ENCODE measurements around the gene SORBS1. TPM values are rescaled to one million over a fixed set of nuclear protein-coding genes. Genes with fewer than 3 reads are reported as not detected.

The SORBS1 gene
- total RNA-seq, 1 donor from 2014 or later: 697 TPM

DNA sequence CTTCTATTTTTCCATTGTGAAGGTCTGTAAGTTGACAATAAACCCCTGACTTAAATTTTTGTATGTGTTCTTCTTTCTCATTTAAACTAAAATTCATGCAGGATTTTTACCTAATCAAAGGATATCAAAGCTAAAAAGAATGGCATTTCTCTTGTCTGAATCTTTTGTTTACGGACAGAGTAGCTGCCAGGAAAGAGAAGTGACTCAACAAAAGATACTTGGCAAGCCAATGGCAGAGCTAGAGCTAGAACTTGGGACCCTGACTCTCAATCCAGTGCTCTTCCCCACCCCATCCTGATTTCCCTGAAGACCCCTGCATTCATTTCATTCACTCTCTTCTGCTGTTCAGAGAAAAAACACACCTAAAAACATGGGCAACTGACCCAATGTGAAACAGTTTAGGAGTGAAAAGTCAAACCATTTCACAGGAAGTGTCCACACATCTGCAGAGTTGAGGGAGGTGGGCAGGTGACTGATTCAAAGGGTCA, 230.2 kb downstream of the SORBS1 start:
- DNase-seq: no peak
- intact Hi-C loops (cut with DNase I): no loop called here
- no peak for ATAC-seq (ENCODE audit: poor library complexity)

DNA sequence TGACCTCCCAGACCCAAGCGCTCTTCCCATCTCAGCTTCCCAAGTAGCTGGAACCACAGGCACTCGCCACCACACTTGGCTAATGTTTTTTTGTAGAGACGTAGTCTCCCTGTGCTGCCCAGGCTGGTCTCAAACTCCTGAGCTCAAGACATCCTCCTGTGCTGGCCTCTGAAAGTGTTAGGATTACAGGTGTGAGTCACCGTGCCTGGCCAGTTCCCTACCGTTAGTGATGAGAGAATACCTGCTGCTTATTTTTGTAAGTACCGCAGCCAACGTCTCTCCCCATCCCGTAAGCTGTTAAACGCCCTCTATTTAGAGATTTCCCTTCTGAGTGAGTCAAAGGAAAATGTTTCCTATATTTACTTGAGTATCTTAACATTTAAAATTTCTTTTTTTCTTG, 231.9 kb downstream of the SORBS1 start:
- intact Hi-C loops (cut with DNase I): no loop called here
- DNase-seq: no peak
- no peak for ATAC-seq (ENCODE audit: poor library complexity)

DNA sequence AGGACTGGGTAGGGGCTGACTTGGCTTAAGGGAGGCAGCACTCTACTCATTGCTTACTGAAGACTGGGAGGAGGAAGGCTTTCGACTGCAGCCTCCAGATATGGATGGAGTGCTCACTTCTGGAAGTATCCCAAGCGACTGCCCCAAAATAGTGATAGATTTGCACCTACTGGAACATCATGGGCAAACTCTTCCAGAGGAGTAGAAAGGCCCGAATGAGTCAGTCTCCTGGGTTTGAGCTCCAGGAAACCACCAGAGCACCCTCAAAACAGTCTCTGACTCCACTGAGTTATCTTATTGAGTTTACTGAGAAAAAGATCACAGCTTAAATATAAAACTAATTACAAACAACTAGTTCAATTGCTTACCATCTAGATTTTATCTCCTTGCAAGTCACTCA, 233.2 kb downstream of the SORBS1 start:
- intact Hi-C loops (cut with DNase I): no loop called here
- no peak for ATAC-seq (ENCODE audit: poor library complexity)
- no peak for DNase-seq

DNA sequence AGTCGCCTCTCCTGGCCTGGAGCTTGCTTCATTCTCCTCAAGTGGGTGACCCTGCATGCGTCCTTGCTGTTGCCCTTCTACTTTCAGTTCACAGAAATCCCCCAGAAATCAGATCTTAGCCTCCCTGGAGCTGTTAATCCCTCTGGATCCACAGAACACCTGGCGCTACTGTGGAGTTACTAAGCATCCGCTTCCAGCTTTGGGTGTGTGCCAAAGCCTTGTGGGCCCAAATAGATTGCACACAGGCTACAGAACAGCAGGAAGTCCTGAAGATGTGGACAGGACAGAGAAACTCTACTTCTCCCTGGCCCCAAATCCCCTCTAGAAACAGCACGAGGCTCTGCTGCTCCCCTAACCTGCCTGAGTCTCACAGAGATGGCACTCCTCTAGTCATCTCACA, 233.8 kb downstream of the SORBS1 start:
- ATAC-seq (ENCODE audit: poor library complexity): peak; percentile 61
- peak; percentile 75 for DNase-seq
- intact Hi-C loops (cut with DNase I): no loop called here

GRCh38 chr10:95326396-95326795, 234.8 kb downstream of the SORBS1 start:
- intact Hi-C loops (cut with DNase I): no loop called here
- DNase-seq (no peak), ATAC-seq (ENCODE audit: poor library complexity) (no peak)

GRCh38 chr10:95325863-95326262, 235.3 kb downstream of the SORBS1 start:
- intact Hi-C loops (cut with DNase I): no loop called here

DNA sequence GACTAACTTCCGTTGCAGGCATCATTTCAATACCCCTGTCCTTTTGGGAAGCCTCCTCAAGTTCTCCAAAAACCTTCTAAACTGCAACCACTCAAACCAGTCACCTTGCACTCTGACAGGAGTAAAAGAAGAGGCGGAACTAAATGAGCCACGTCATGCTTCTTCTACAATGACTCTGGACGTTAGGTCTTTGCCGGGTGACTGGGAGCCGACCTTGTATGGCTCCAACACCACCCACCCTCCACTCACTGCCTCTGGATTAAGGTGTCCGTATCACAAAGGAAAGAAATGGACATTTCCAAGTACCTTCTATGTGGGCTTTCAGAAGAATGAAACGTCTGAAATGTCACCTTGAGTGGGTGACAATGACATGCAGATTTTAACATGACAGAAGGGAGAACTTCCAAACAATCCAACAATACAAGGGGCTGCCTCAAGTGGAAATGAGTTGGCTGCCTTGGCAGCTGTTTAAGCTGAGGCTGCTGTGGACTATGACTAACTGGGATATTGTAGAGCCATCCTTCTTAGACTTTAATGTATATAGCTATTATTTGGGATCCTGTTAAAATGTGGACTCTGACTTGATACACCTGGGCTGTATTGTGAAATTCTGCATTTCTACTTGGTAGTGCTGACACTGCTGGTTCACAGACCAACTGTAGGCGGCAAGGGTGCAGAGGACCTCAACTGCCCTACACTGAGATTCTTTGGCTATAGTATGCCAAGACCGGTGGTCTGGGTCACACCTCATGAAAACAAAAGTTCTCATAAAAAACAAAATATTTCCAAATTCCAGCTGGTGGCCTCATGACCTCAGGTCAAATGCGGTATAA, 236.5 kb downstream of the SORBS1 start:
- peak; percentile 45 for ATAC-seq (ENCODE audit: poor library complexity)
- intact Hi-C loops (cut with DNase I): no loop called here
- no peak for DNase-seq

More at GRCh38 chr10:95325863-95326262, 235.3 kb downstream of the SORBS1 start:
- ATAC-seq (ENCODE audit: poor library complexity): no peak
- DNase-seq: no peak

- intact Hi-C loops (cut with DNase I): no loop called here
- ATAC-seq (ENCODE audit: poor library complexity): no peak
- no peak for DNase-seq
Observed at GRCh38 chr10:95321554-95322301, 239.4 kb downstream of the SORBS1 start.

DNA sequence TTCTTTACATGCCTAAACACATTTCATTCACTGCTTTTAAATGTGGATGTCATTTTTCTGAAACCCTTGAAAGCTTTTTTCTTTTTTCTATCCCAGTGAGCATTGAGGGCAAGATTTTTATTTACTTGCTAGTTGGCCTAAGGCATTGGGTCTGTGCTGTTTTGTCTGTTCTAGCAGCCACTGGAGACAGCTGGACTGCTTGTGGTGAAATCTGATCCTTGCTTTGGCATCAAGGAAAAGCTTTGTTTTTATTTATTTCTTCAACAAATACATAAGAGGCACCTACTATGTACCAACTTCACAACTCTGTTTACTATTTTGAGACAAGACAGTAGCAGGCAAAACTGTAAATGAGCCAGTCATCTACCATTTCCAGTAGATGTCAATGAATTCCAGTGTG, 241.9 kb downstream of the SORBS1 start:
- no peak for ATAC-seq (ENCODE audit: poor library complexity)
- DNase-seq: no peak
- intact Hi-C loops (cut with DNase I): no loop called here

GRCh38 chr10:95315509-95315908, 245.7 kb downstream of the SORBS1 start:
- intact Hi-C loops (cut with DNase I): no loop called here
- ATAC-seq (ENCODE audit: poor library complexity) (no peak), DNase-seq (no peak)

DNA sequence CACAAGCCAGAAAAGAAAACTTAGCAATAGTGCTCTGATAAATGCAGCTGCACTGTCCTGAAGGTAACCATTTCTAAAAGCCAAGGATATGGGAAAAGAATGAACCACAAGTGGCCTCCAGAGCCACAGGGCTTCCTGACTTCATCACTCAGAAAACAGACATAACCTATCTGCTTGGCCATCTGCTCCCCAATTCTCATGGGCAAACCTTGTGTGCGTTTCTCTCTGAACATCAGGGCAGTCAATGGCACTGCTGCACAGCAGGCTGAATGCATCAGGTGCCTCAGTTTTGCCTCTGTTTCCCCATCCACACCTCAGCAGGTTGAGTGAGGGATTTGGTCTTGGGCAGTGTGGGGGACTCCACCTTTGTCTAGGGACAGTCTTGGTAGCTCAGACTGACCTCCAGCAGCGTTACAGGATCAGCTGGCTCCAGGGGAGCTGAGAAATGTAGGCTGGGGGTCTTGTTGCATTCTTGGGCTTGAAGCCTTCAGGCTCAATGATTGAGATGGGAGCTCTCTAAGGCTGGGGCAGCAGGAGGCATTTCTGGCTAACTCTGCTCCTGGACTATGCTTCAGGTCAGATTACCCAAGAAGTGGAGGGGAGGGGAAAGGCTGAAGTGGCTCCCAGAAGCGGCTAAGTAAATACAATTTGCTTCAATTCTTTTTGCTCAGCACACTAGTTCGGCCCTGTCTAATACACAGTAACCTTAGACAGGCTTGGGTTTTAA, 246.8 kb downstream of the SORBS1 start:
- DNase-seq (no peak), ATAC-seq (ENCODE audit: poor library complexity) (no peak)
- intact Hi-C loops (cut with DNase I): no loop called here

DNA sequence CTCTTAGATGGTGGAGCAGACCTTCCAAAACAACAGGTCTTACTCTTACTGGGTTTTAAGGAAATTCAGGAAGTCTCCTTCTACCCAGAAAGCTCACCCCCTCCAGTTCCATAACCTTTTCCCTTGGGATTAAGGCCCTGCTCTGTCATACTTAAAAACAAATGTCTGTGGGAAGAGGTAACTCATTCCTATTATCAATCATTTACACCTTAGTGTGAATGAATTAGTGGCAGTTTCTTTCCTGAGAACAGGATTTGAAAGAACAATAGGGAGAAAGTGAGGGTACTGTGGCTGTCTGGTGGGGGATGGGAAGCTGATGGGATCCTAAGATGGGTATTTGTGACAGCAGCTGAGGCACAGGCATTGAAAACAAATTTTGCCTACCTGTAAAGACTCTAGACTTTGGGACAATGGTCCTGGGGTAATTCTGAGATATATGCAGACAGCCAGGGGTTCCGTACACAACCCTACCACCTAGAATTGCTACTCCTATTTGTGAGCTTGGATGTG, 248.1 kb downstream of the SORBS1 start:
- intact Hi-C loops (cut with DNase I): no loop called here
- ATAC-seq (ENCODE audit: poor library complexity) (no peak), DNase-seq (no peak)

GRCh38 chr10:95312257-95312656, 248.9 kb downstream of the SORBS1 start:
- DNase-seq (no peak), ATAC-seq (ENCODE audit: poor library complexity) (no peak)
- intact Hi-C loops (cut with DNase I): no loop called here

DNA sequence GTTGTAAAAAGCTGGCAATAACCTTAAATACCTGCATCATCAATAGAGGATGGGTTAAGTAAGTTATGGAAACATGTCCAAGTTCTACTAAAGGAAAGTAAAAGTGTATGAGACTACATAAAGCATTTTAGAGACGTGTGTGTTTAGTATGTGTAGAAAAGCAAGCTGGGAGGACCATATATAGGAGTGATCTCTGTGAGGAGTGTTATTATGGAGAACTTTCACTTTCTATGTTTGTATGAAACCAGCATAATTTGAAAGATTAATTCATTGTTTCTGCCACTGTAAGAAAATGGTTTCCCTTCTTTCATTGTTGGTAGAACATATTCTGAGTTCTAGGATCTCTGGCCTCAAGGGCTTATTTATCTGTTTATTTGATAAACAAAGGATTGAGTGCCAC, 251.2 kb downstream of the SORBS1 start:
- ATAC-seq (ENCODE audit: poor library complexity) (no peak), DNase-seq (no peak)
- intact Hi-C loops (cut with DNase I): no loop called here

GRCh38 chr10:95308389-95309302, 252.5 kb downstream of the SORBS1 start:
- DNase-seq (peak; percentile 60), ATAC-seq (ENCODE audit: poor library complexity) (peak; percentile 50)
- intact Hi-C loops (cut with DNase I): no loop called here

DNA sequence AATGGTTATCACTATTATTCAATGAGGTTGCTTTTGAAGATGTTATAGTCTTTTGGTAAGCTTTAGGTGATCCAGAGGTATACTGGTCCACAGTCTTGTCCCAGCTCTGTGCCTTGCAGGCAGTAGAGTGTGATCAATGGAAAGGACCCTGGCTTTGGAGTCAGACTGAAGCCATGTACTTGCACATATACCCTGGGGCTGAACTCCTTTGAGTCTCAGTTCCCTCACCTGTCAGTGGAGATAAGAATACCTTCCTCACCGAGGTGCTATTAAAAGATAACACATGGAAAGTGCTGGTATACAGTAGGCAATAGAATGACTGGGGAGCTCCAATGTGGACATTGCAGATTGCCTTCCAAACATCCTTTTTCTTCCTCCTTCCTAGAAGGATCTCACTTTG, 254.3 kb downstream of the SORBS1 start:
- ATAC-seq (ENCODE audit: poor library complexity): no peak
- intact Hi-C loops (cut with DNase I): no loop called here
- no peak for DNase-seq

DNA sequence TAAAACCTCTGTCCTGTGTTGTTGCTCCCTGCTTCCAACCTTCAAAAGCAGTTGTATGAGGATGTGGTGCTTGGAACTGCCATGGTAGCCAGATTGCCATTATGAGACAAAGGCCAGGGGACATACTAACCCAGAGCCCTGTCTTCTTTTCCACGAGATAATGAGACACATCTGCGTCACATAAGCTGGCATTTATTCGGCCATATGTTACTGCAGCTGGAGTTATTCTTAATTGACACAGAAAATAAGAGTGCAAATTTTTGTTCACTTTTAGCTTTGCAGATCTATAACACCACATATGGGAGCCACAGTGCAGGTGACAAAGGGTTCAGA, 254.9 kb downstream of the SORBS1 start:
- no peak for ATAC-seq (ENCODE audit: poor library complexity)
- DNase-seq: no peak
- intact Hi-C loops (cut with DNase I): no loop called here

DNA sequence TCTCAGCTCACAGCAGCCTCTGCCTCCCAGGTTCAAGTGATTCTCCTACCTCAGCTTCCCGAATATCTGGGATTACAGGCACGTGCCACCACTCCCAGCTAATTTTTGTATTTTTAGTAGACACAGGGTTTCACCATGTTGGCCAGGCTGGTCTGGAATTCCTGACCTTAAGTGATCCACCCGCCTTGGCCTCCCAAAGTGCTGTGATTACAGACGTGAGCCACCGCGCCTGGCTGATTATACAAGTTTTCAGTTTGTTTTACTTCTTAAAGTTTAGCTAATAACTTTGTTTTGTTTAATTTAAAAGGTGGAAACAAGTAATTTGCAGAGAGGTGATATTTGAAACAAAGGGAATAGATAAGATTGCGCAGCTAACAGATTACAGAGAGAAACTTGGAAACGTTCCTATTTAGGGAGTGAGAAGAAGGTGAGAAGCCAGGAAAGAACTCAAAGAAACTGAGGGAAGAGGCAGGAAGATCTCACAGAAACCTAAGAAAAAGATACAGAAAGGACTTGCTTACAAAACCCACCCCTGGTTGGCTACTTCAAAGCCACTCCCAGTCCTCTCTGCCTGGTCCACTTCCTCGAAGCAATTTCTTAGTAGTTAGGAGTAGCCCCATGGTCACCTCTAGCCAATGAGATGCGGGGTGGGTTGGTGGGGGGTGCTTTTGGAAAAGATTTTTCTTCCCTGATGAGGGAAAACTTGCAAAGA, 255.4 kb downstream of the SORBS1 start:
- intact Hi-C loops (cut with DNase I): no loop called here
- ATAC-seq (ENCODE audit: poor library complexity): no peak
- no peak for DNase-seq

Data from Right ventricle myocardium superior (tissue), 1 donor.